OCI-LY1 (cell line): ENCODE results near the gene CDKN2AIPNL.

ENCODE experiments used
- H2AFZ ChIP-seq: fragments of 200-600 bp; sonication (generic), shearing (Covaris generic); 2 replicates; pipeline ENCODE4 v1.6.0; 2014; ENCODE audit warnings: antibody characterized with exemption, mild to moderate bottlenecking, low read length
- H3F3A ChIP-seq: fragments of 200-600 bp; sonication (generic), shearing (Covaris generic); 2 replicates; pipeline ENCODE4 v1.6.0; 2014; ENCODE audit warnings: mild to moderate bottlenecking, antibody characterized with exemption, low read length, moderate library complexity; ENCODE audit not compliant: insufficient read depth
- H3K27ac ChIP-seq: fragments of 200-600 bp; sonication (generic); 2 replicates; pipeline ENCODE4 v1.5.1; 2014; ENCODE audit warnings: low read length, mixed run types, mild to moderate bottlenecking, low read depth; ENCODE audit not compliant: poor library complexity, severe bottlenecking
- H3K27me3 ChIP-seq: fragments of 200-600 bp; sonication (generic); 2 replicates; pipeline ENCODE4 v1.6.0; 2014; ENCODE audit warnings: antibody characterized with exemption, mild to moderate bottlenecking, low read length, moderate library complexity; ENCODE audit not compliant: insufficient read depth
- H3K36me3 ChIP-seq: fragments of 200-600 bp; sonication (generic); 2 replicates; pipeline ENCODE4 v1.6.1; 2014; ENCODE audit warnings: mild to moderate bottlenecking, antibody characterized with exemption, low read length, moderate library complexity, mixed read lengths; ENCODE audit not compliant: insufficient read depth
- H3K4me1 ChIP-seq: fragments of 200-600 bp; sonication (generic); 2 replicates; pipeline ENCODE4 v1.5.1; 2014; ENCODE audit warnings: mild to moderate bottlenecking, low read length, moderate library complexity; ENCODE audit not compliant: insufficient read depth, severe bottlenecking
- H3K4me2 ChIP-seq: fragments of 200-600 bp; sonication (generic), shearing (Covaris generic); 2 replicates; pipeline ENCODE4 v1.6.1; 2014; ENCODE audit warnings: low read length
- H3K4me3 ChIP-seq: fragments of 200-600 bp; sonication (generic); 2 replicates; pipeline ENCODE4 v1.5.1; 2014; ENCODE audit warnings: low read length, low read depth, mild to moderate bottlenecking, mixed read lengths; ENCODE audit not compliant: poor library complexity, severe bottlenecking
- H3K79me2 ChIP-seq: fragments of 200-600 bp; shearing (Covaris generic); 2 replicates; pipeline ENCODE4 v1.6.1; 2016; ENCODE audit warnings: mixed run types, low read length, mixed read lengths; ENCODE audit not compliant: insufficient read depth
- H3K9ac ChIP-seq: fragments of 200-600 bp; sonication (generic), shearing (Covaris generic); 2 replicates; pipeline ENCODE4 v1.6.1; 2014; ENCODE audit warnings: mild to moderate bottlenecking, low read length, mixed read lengths
- H3K9me2 ChIP-seq: fragments of 200-600 bp; sonication (generic), shearing (Covaris generic); 2 replicates; pipeline ENCODE4 v1.6.1; 2014; ENCODE audit warnings: low read depth, mild to moderate bottlenecking, low read length, mixed read lengths
- H3K9me3 ChIP-seq: fragments of 200-600 bp; shearing (Covaris generic); 2 replicates; pipeline ENCODE4 v1.6.1; 2014; ENCODE audit warnings: low read length, mixed read lengths
- H4K20me1 ChIP-seq: fragments of 200-600 bp; sonication (generic), shearing (Covaris generic); 2 replicates; pipeline ENCODE4 v1.6.0; 2016; ENCODE audit warnings: mild to moderate bottlenecking, low read length; ENCODE audit not compliant: insufficient read depth
- CTCF ChIP-seq: fragments of 200-600 bp; sonication (generic), shearing (Covaris generic); IDR thresholded peaks from 2 replicates; pipeline ENCODE4 v1.5.1; 2017; ENCODE audit warnings: mild to moderate bottlenecking, antibody characterized with exemption, low read length, moderate library complexity, mixed read lengths
- EZH2 ChIP-seq: fragments of 200-600 bp; sonication (generic), shearing (Covaris generic); IDR thresholded peaks from 2 replicates; pipeline ENCODE4 v1.8.0; 2017; ENCODE audit warnings: borderline replicate concordance, mixed run types, mild to moderate bottlenecking, antibody characterized with exemption, low read length, moderate library complexity, mixed read lengths

The CDKN2AIPNL gene

DNA sequence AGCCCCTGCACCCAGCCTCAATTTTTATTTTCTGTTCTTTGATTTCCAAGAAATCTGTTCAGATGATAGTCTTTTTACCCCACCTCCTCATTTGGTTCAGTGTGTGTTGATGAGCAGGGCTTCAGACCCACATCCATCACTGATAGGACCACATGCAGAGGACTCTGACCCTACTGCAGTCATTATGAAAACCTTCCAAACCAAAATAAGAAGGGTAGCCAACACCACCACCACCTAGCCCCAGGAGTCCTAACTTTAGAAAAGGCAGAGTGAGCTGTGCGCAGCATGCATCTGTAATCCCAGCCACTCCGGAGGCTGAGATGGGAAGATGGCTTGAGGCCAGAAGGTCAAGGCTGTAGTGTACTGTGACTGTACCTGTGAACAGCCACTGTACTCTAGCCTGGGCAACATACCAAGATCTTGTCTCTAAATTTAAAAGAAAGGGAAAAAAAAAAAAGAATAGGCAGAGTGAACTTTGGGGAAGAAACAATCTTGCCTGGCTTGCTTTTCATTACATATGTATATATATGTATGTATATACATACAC, 13.0 kb downstream of the CDKN2AIPNL start:
- Histone ChIP-seq H3K79me2 (no peaks in the 10 kb centered on the region), H3K9me2 (no peaks in the 10 kb centered on the region), H3K4me2 (no peak overlapping the region), H3K4me3 (no peak overlapping the region), H3K9ac (no peak overlapping the region), H3K36me3 (peaks cover 61% of the 10 kb centered on the region), H3K27ac (no peak overlapping the region), H3K4me1 (no peaks in the 10 kb centered on the region), H3K27me3 (no peaks in the 10 kb centered on the region), H3K9me3 (no peaks in the 10 kb centered on the region), H3F3A (no peaks in the 10 kb centered on the region), H2AFZ (no peak overlapping the region), H4K20me1 (no peaks in the 10 kb centered on the region)
- TF ChIP-seq CTCF (no peak), EZH2 (no peak)

DNA sequence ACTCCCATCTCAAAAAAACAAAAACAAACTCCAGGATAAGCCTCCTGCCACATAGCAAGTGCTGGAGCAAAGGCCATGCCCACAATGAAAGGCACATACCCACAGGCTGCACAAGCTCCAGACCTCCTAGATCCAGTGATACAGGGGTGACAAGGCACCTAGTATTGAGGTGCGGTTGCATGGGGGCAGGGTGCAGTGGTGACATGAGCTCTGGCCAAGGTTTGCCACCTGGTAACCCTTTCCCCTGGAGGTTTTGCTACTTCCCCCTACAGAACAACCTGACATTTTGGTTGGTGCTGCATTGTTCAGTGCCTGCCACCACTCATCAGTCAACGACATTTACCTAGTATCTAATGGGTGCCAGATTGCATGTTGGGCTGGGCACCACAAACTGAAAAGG, 14.5 kb downstream of the CDKN2AIPNL start:
- H3F3A ChIP-seq: no peaks in the 10 kb centered on the region
- no peaks in the 10 kb centered on the region for H3K27me3 ChIP-seq
- no peaks in the 10 kb centered on the region for H3K9me2 ChIP-seq
- H4K20me1 ChIP-seq: no peaks in the 10 kb centered on the region
- H3K36me3 ChIP-seq: peaks cover 71% of the 10 kb centered on the region
- no peak overlapping the region for H3K9ac ChIP-seq
- no peaks in the 10 kb centered on the region for H3K9me3 ChIP-seq
- H3K27ac ChIP-seq: no peak overlapping the region
- no peaks in the 10 kb centered on the region for H3K79me2 ChIP-seq
- no peak overlapping the region for H3K4me3 ChIP-seq
- TF ChIP-seq EZH2 (no peak), CTCF (no peak)
- H3K4me1 ChIP-seq: no peaks in the 10 kb centered on the region
- no peak overlapping the region for H2AFZ ChIP-seq
- no peak overlapping the region for H3K4me2 ChIP-seq

DNA sequence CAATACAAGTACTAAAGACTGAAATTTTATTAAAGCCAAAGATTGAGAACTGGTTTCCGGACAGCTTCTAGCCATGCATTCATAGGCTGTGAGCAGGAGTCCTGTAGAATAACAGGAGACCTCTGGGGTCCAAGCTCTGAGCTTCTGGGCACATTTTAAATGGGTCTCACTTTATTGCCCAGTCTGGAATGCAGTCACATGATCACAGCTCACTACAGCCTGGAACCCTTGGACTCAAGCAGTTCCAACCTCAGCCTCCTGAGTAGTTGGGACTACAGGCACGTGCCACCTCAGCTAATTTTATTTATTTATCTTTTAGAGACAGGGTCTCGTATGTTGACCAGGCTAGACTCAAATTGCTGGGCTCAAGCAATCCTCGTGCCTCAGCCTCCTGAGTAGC, 15.4 kb downstream of the CDKN2AIPNL start:
- Histone ChIP-seq H3K4me3 (no peak overlapping the region), H3K9me2 (no peaks in the 10 kb centered on the region), H3K27me3 (no peaks in the 10 kb centered on the region), H3K27ac (no peak overlapping the region), H3K9ac (no peak overlapping the region), H4K20me1 (no peaks in the 10 kb centered on the region), H3K4me1 (no peaks in the 10 kb centered on the region), H3K36me3 (peaks cover 76% of the 10 kb centered on the region), H3K79me2 (no peaks in the 10 kb centered on the region), H2AFZ (no peak overlapping the region), H3K4me2 (no peak overlapping the region), H3F3A (no peaks in the 10 kb centered on the region), H3K9me3 (no peaks in the 10 kb centered on the region)
- TF ChIP-seq EZH2 (no peak), CTCF (no peak)
